K562 (cell line): Measurements from ENCODE around the gene DIPK1A. TPM values are rescaled to one million over a fixed set of nuclear protein-coding genes. Genes with fewer than 3 reads are reported as not detected.
A peak's percentile ranks its signal among the peaks of the same experiment; 100 is the strongest.

ENCODE experiments used
- CCAR2 ChIP-seq: fragments of 200-400 bp; formaldehyde crosslinking; IDR thresholded peaks from 2 replicates; pipeline ENCODE4 v1.6.1; 2017; ENCODE audit warnings: mild to moderate bottlenecking, low read depth, low read length
- FOXM1 ChIP-seq, 2 experiments: fragments of 450-650 bp in 1 of 2; sonication (generic) in 1 of 2; formaldehyde crosslinking in 1 of 2; IDR thresholded peaks; 2 replicates each; pipeline versions ENCODE4 v1.6.1 to v1.9.0; 2017 to 2022; ENCODE audit warnings: low read depth in 2 of 2, mild to moderate bottlenecking in 2 of 2, missing genetic modification reagents in 1 of 2, moderate library complexity in 1 of 2
- GTF2A2 ChIP-seq: IDR thresholded peaks from 2 replicates; pipeline ENCODE4 v1.6.1; 2016; ENCODE audit warnings: mild to moderate bottlenecking, missing genetic modification characterization, missing compliant biosample characterization
- HCFC1 ChIP-seq: IDR thresholded peaks from 2 replicates; pipeline ENCODE4 v1.6.1; 2012; ENCODE audit warnings: low read depth, low read length, improper control_type of control experiment
- HLTF ChIP-seq: fragments of 450-650 bp; IDR thresholded peaks from 2 replicates; pipeline ENCODE4 v1.6.1; 2016
- ILF3 ChIP-seq: fragments of 450-650 bp; IDR thresholded peaks from 2 replicates; pipeline ENCODE4 v1.6.1; 2018; ENCODE audit warnings: antibody characterized with exemption, mild to moderate bottlenecking, moderate library complexity, borderline replicate concordance
- KDM2B ChIP-seq: fragments of 250-450 bp; sonication (Bioruptor Pico); IDR thresholded peaks from 2 replicates; pipeline ENCODE4 v1.8.0; 2021; ENCODE audit warnings: mild to moderate bottlenecking, moderate library complexity
- KLF6 ChIP-seq: fragments of 250-450 bp; sonication (Bioruptor Pico); IDR thresholded peaks from 2 replicates; pipeline ENCODE4 v1.4.0; 2020; ENCODE audit warnings: mild to moderate bottlenecking, moderate library complexity, borderline replicate concordance
- MAZ ChIP-seq, 2 experiments: fragments of 450-650 bp in 1 of 2; sonication (generic) in 1 of 2; formaldehyde crosslinking; IDR thresholded peaks in 1 of 2; conservative IDR thresholded peaks in 1 of 2; 2 replicates each; pipeline versions ENCODE4 v1.4.0 to v1.5.0; 2020; ENCODE audit warnings: mild to moderate bottlenecking in 1 of 2, missing genetic modification reagents in 1 of 2
- NCOA6 ChIP-seq: fragments of 450-650 bp; IDR thresholded peaks from 2 replicates; pipeline ENCODE4 v1.6.1; 2017; ENCODE audit warnings: mild to moderate bottlenecking
- NRF1 ChIP-seq, 2 experiments: fragments of 450-650 bp; IDR thresholded peaks in 1 of 2; conservative IDR thresholded peaks in 1 of 2; 2 replicates each; pipeline ENCODE4 v1.6.1; 2014; ENCODE audit warnings: mild to moderate bottlenecking in 2 of 2
- PML ChIP-seq: IDR thresholded peaks from 2 replicates; pipeline ENCODE4 v1.6.1; 2012; ENCODE audit warnings: low read length, inconsistent platforms
- PTTG1 ChIP-seq: fragments of 450-650 bp; IDR thresholded peaks from 2 replicates; pipeline ENCODE4 v1.6.1; 2016; ENCODE audit warnings: low read depth, mild to moderate bottlenecking, missing genetic modification characterization, missing compliant biosample characterization
- RBM22 ChIP-seq: fragments of 200-400 bp; formaldehyde crosslinking; IDR thresholded peaks from 2 replicates; pipeline ENCODE4 v1.6.1; 2018; ENCODE audit warnings: low read length, low read depth; ENCODE audit not compliant: poor library complexity, severe bottlenecking
- SMC3 ChIP-seq: conservative IDR thresholded peaks from 2 replicates; pipeline ENCODE4 v1.6.1; 2011; ENCODE audit warnings: low read depth, low read length, improper control_type of control experiment; ENCODE audit not compliant: insufficient read depth
- SP1 ChIP-seq: sonication (generic); formaldehyde crosslinking; IDR thresholded peaks from 2 replicates; pipeline ENCODE4 v1.8.1; 2022; ENCODE audit warnings: mild to moderate bottlenecking, missing genetic modification reagents
- TEAD1 ChIP-seq, 2 experiments: fragments of 450-650 bp in 1 of 2; sonication (generic) in 1 of 2; formaldehyde crosslinking; IDR thresholded peaks; 2 replicates each; pipeline versions ENCODE4 v1.4.0 to v1.8.0; 2020 to 2022; ENCODE audit warnings: mild to moderate bottlenecking in 2 of 2, missing genetic modification reagents in 1 of 2
- UBTF ChIP-seq, 2 experiments: IDR thresholded peaks; 2 replicates each; pipeline ENCODE4 v1.6.1; 2012; ENCODE audit warnings: improper control_type of control experiment in 2 of 2, low read depth in 2 of 2, low read length in 2 of 2, borderline replicate concordance in 1 of 2
- ZC3H4 ChIP-seq: sonication (generic); formaldehyde crosslinking; IDR thresholded peaks from 2 replicates; pipeline ENCODE4 v1.9.0; 2021; ENCODE audit warnings: missing genetic modification reagents, borderline replicate concordance
- ZNF354B ChIP-seq: fragments of 250-450 bp; sonication (Bioruptor Pico); IDR thresholded peaks from 2 replicates; pipeline ENCODE4 v1.4.0; 2020
- ZNF395 ChIP-seq: fragments of 200-800 bp; sonication (Bioruptor generic); IDR thresholded peaks from 2 replicates; pipeline ENCODE4 v1.6.1; 2017; ENCODE audit warnings: missing genetic modification characterization, missing compliant biosample characterization
- ZNF589 ChIP-seq: fragments of 200-800 bp; sonication (Bioruptor generic); IDR thresholded peaks from 2 replicates; pipeline ENCODE4 v1.6.1; 2016; ENCODE audit warnings: low read depth, missing genetic modification characterization, missing compliant biosample characterization
- ZNF644 ChIP-seq: fragments of 200-800 bp; sonication (Bioruptor generic); IDR thresholded peaks from 2 replicates; pipeline ENCODE4 v1.6.1; 2016; ENCODE audit warnings: low read depth, missing genetic modification characterization, missing compliant biosample characterization
- ZNF766 ChIP-seq: fragments of 200-800 bp; sonication (Bioruptor generic); conservative IDR thresholded peaks from 2 replicates; pipeline ENCODE4 v1.6.1; 2016; ENCODE audit warnings: missing genetic modification characterization, missing compliant biosample characterization
- polyA plus RNA-seq, 8 experiments: library from polyadenylated mRNA; depleted of rRNA in 4 of 8; stranded (reverse) in 5 of 8; unstranded in 3 of 8; fragments of >200 nt; fragmentation: Nextera tagmentation in 2 of 8; fragmentation: Illumina TruSeq in 1 of 8; extraction: Ambion mirVana in 2 of 8; extraction: Trizol in 1 of 8; gene quantifications; 2 replicates each; pipeline versions ENCODE4 v1.2.1 to v1.2.3, GENCODE V29; 2011 to 2014; ENCODE audit warnings: inconsistent platforms in 1 of 8, missing spikeins in 1 of 8
- total RNA-seq, 7 experiments: library from RNA; depleted of rRNA in 6 of 7; stranded (reverse); fragments of >200 nt in 6 of 7; fragmentation: Illumina TruSeq in 2 of 7; extraction: Trizol in 2 of 7; gene quantifications; 2 replicates each; pipeline versions ENCODE4 v1.2.1 to v1.2.3, GENCODE V29; 2011 to 2021; ENCODE audit warnings: low replicate concordance in 1 of 7

The DIPK1A gene
- total and polyA plus RNA-seq, 9 of the 15 experiments (the other 6 are each of a cell fraction or from before 2014, with no cell fraction given), result 0.54 to 2.5 (median 1.3) TPM

DNA sequence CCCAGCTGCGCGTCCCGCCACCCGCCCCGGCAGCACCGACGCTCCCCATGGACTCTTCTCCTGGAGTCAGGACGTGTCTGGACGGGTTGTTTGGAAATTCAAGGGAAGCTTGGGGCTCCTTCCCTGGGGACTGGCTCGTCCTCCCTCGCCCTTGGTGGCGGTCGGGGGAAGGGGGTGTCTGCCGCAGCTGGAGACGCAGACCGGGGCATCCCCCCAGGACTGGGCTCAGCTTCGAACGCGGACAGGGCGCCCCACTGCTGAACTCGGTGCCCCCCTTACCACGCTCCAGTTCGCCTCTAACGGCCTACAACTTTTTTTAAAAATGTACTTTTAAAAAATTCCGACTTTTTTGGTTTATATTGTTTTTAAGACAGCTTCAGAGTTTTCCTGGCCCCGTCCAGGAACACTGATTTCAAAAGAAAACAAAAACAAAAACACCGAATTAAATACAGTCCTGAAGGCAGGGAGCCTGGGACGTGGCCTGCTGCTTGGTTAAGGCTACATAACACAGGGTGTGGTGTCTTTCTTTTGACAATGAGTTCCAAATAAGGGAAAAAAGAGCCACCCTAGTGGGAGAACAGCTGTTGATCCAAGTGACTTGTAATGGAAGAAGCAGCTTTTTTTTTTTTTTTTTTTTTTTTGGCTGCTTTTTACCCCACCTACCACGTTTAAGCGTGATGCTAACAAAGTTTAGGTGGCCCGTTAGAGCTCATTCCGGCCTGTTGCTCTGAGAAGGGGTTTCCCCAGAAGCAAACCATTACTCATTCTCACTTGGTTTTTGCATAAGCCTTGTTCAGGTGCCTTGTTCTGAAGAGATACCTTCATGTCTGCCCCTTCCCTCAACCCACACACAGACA, 862 bp upstream of the DIPK1A start (continued):
- TF ChIP-seq ZNF589 (no peak), MAZ (CRISPR knock-in tag; conservative IDR thresholded peaks at IDR 0.05 in 1 of 2, IDR thresholded peaks at IDR 0.05 in 1 of 2) (0 out of 4 replicates have a peak, but pooled peaks of 1 of the 2 experiments have one; percentile 22), HCFC1 (no peak), NRF1 (conservative IDR thresholded peaks at IDR 0.05 in 1 of 2, IDR thresholded peaks at IDR 0.05 in 1 of 2) (peak in 1 of 2 experiments; percentile 36; a peak in 2 of 4 replicates), HLTF (no peak), SP1 (CRISPR knock-in tag) (0 out of 2 replicates have a peak, but pooled peaks have one; percentile 16), ZNF766 (CRISPR knock-in tag) (peak; percentile 42; the same call in 1 of the 2 replicates), TEAD1 (CRISPR knock-in tag; IDR thresholded peaks at IDR 0.05) (0 out of 4 replicates have a peak, but pooled peaks of 1 of the 2 experiments have one; percentile 16), NCOA6 (0 out of 2 replicates have a peak, but pooled peaks have one; percentile 8), KLF6 (CRISPR knock-in tag) (0 out of 2 replicates have a peak, but pooled peaks have one; percentile 10), ILF3 (no peak), RBM22 (no peak), SMC3 (no peak), PML (0 out of 2 replicates have a peak, but pooled peaks have one; percentile 2), KDM2B (no peak), ZNF354B (CRISPR knock-in tag) (no peak), ZNF395 (peak; percentile 38; the same call in 1 of the 2 replicates), FOXM1 (IDR thresholded peaks at IDR 0.05; ENCODE audit: low read depth) (peak; percentile 42; the same call in 1 of the 2 replicates), FOXM1 (CRISPR knock-in tag; IDR thresholded peaks at IDR 0.05; ENCODE audit: low read depth) (0 out of 2 replicates have a peak, but pooled peaks have one; percentile 74), CCAR2 (no peak), UBTF (IDR thresholded peaks at IDR 0.05; ENCODE audit: borderline replicate concordance in 1 of 2, low read depth in 2 of 2, low read length in 2 of 2) (0 out of 4 replicates have a peak, but pooled peaks of 1 of the 2 experiments have one; percentile 76), ZC3H4 (CRISPR knock-in tag) (no peak), GTF2A2 (peak; percentile 38; the same call in 1 of the 2 replicates), PTTG1 (no peak), ZNF644 (tag) (no peak)
